Measurements from ENCODE around the gene ZBTB7C. TPM values are rescaled to one million over a fixed set of nuclear protein-coding genes. Genes with fewer than 3 reads are reported as not detected.

Gene ZBTB7C
- total RNA-seq, 1 experiment from 2014 or later, result 0.10 TPM

- DNase-seq, result no peak
- H3K4me3 ChIP-seq, result no peak overlapping the region
- H3K27me3 ChIP-seq, result no peaks in the 10 kb centered on the region
- no peaks in the 10 kb centered on the region for H3K36me3 ChIP-seq
- no peaks in the 10 kb centered on the region for H3K9me3 ChIP-seq
Measured at GRCh38 chr18:47985866-47986265, 423.3 kb downstream of the ZBTB7C start.

- no peak for DNase-seq
- H3K4me3 ChIP-seq, result no peak overlapping the region
- H3K9me3 ChIP-seq, result no peaks in the 10 kb centered on the region
Measured at GRCh38 chr18:47984991-47985390, 424.2 kb downstream of the ZBTB7C start.

GRCh38 chr18:47983946-47984345 lies 425.2 kb downstream of the ZBTB7C start:
- H3K27me3 ChIP-seq, result no peaks in the 10 kb centered on the region
- no peaks in the 10 kb centered on the region for H3K9me3 ChIP-seq
- no peak overlapping the region for H3K4me3 ChIP-seq
- no peak for DNase-seq
- no peaks in the 10 kb centered on the region for H3K36me3 ChIP-seq

More at GRCh38 chr18:47984991-47985390, 424.2 kb downstream of the ZBTB7C start:
- no peaks in the 10 kb centered on the region for H3K36me3 ChIP-seq
- H3K27me3 ChIP-seq, result no peaks in the 10 kb centered on the region

GRCh38 chr18:47983055-47983454 lies 426.1 kb downstream of the ZBTB7C start:
- no peak for DNase-seq
- no peaks in the 10 kb centered on the region for H3K9me3 ChIP-seq
- H3K4me3 ChIP-seq, result no peak overlapping the region
- H3K27me3 ChIP-seq, result no peaks in the 10 kb centered on the region
- H3K36me3 ChIP-seq, result no peaks in the 10 kb centered on the region

GRCh38 chr18:47981830-47982229 lies 427.4 kb downstream of the ZBTB7C start:
- Histone ChIP-seq H3K36me3 (no peaks in the 10 kb centered on the region), H3K9me3 (no peaks in the 10 kb centered on the region), H3K4me3 (no peak overlapping the region), H3K27me3 (no peaks in the 10 kb centered on the region)
- DNase-seq, result no peak

GRCh38 chr18:47981320-47981719 lies 427.9 kb downstream of the ZBTB7C start:
- Histone ChIP-seq H3K36me3 (no peaks in the 10 kb centered on the region), H3K9me3 (no peaks in the 10 kb centered on the region), H3K4me3 (no peak overlapping the region), H3K27me3 (no peaks in the 10 kb centered on the region)
- DNase-seq, result no peak

GRCh38 chr18:47979611-47980200 lies 429.5 kb downstream of the ZBTB7C start:
- Histone ChIP-seq H3K27me3 (no peaks in the 10 kb centered on the region), H3K4me3 (no peak overlapping the region), H3K36me3 (no peaks in the 10 kb centered on the region), H3K9me3 (no peaks in the 10 kb centered on the region)
- DNase-seq, result no peak

- Histone ChIP-seq H3K36me3 (no peaks in the 10 kb centered on the region), H3K4me3 (no peak overlapping the region), H3K9me3 (no peaks in the 10 kb centered on the region), H3K27me3 (no peaks in the 10 kb centered on the region)
- DNase-seq, result no peak
Measured at GRCh38 chr18:47978603-47979002, 430.6 kb downstream of the ZBTB7C start.

- no peaks in the 10 kb centered on the region for H3K27me3 ChIP-seq
- no peak overlapping the region for H3K4me3 ChIP-seq
- DNase-seq, result no peak
- no peaks in the 10 kb centered on the region for H3K9me3 ChIP-seq
- no peaks in the 10 kb centered on the region for H3K36me3 ChIP-seq
Measured at GRCh38 chr18:47978141-47978540, 431.0 kb downstream of the ZBTB7C start.

Other genes starting within 250 kb of the ZBTB7C start
- gene CTIF, start 129.6 kb upstream of the ZBTB7C start, total RNA-seq (2014; rRNA removed; shearing (Covaris generic); ENCODE audit: low replicate concordance), result 10.2 and 20.6 TPM in 2 replicates